ENCODE measurements around the gene TSPAN32.

GRCh38 chr11:2314525-2315394 is 12.9 kb downstream of the TSPAN32 start:
- no peak for TF ChIP-seq CTCF (IDR thresholded peaks at IDR 0.05; ENCODE audit: borderline replicate concordance, extremely low read depth, low read length, poor library complexity, severe bottlenecking)
- TF ChIP-seq EZH2 (IDR thresholded peaks at IDR 0.05; ENCODE audit: borderline replicate concordance, low read depth, low read length, severe bottlenecking): no peak
